Activated CD4-positive, alpha-beta memory T cell treated with anti-CD3 and anti-CD28 coated beads, Interleukin-2, amount 10 ng/mL, durations not matched to agents 7 days and 5 days (primary cell): ENCODE results near the gene MAP3K6. TPM values are rescaled to one million over a fixed set of nuclear protein-coding genes. Genes with fewer than 3 reads are reported as not detected.
A peak's percentile ranks its signal among the peaks of the same experiment; 100 is the strongest.

ENCODE experiments used
- CTCF ChIA-PET: fragments of 350-600 bp; sonication (Branson Sonifier 250); formaldehyde crosslinking; loops from one replicate; lab custom pipeline; 2021; ENCODE audit warnings: antibody characterized with exemption, inconsistent platforms; lab: Charles Lee
- POLR2A ChIA-PET: fragments of 350-600 bp; sonication (Branson Sonifier 250); formaldehyde crosslinking; loops from one replicate; lab custom pipeline; 2021; ENCODE audit warnings: antibody characterized with exemption; lab: Charles Lee
- DNase-seq: peaks from one replicate; pipeline ENCODE4 v3.0.0-alpha.2; 2020
- H3K27ac Mint-ChIP-seq: one replicate; pipeline ENCODE4 v1.8.0; 2021; ENCODE audit warnings: mild to moderate bottlenecking, mixed read lengths
- H3K27me3 Mint-ChIP-seq: one replicate; pipeline ENCODE4 v1.8.0; 2021; ENCODE audit warnings: mixed read lengths
- H3K36me3 Mint-ChIP-seq: one replicate; pipeline ENCODE4 v1.8.0; 2021; ENCODE audit warnings: low read depth, mixed read lengths
- H3K4me1 Mint-ChIP-seq: one replicate; pipeline ENCODE4 v1.8.0; 2021; ENCODE audit warnings: mixed read lengths
- H3K4me3 Mint-ChIP-seq: one replicate; pipeline ENCODE4 v1.8.0; 2021; ENCODE audit warnings: mild to moderate bottlenecking, mixed read lengths
- H3K9me3 Mint-ChIP-seq: one replicate; pipeline ENCODE4 v1.8.0; 2021; ENCODE audit warnings: mixed read lengths
- total RNA-seq, 2 experiments: library from RNA; stranded (reverse); gene quantifications; one replicate each; pipeline ENCODE4 v1.2.3, GENCODE V29; 2021

Gene MAP3K6
- total RNA-seq, 2 experiments from 2014 or later, result 10.5 to 11.1 TPM

DNA sequence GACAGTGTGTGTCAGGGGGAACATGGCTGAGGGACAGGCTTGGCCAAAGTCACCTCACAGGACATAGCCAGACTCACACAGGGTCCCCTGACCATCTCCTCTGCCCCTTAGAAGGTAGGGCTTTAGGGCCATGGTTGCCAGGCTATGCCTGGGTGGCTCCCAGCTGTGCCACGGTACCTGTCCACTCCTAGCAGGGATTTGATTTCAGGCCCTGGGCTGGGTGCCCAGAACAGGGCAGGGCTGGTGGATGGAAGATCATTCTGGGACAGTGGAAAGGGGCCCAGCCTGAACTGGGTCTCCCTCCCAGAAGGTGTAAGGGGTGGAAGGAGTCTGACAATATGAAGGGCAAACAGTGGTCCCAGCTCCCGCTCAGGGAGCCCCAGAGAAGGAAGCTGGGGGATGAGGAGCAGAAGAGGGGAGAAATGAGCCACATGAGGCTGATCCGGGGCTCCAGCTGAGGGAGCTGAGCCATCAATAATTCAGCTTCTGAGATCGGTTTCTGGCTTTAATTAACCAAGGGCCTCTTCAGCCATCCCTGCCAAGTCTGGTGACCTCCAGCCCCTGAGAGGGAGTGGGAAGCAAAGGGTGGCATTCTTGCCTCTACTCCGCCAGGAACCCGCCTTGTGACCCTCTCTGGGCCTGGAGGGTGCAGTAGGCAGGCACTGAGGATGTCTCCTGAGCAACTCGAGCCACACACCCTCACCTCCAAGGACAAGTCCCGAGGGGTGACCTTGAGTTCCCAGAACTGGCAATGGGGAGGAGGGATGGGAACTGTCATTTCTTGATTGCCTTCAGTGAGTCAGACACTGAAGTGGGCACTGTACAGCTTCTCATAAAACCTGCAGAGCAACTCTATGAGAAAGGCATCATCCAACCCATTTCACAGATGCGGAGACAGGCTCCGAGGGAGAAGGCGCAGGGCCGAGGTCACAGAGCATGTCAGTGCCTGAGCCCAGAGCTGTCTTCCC lies 14.3 kb upstream of the MAP3K6 start:
- H3K9me3 Mint-ChIP-seq, result no peaks in the 10 kb centered on the region
- peaks cover 8% of the 10 kb centered on the region for H3K27me3 Mint-ChIP-seq
- DNase-seq, result no peak
- H3K4me3 Mint-ChIP-seq, result no peak overlapping the region
- ChIA-PET POLR2A (interaction anchor here (1.0 to 1.5 kb wide), 2 partner anchors 9 to 11 kb away, joined by 3 to 4 read pairs; no protein-coding TSS in a partner anchor), CTCF (interaction anchor here (0.5 to 8.9 kb wide), 7 partner anchors 10 to 289 kb away, joined by 3 to 123 read pairs (median 6); partner anchors contain the start of gene MAP3K6)
- no peaks in the 10 kb centered on the region for H3K36me3 Mint-ChIP-seq
- H3K4me1 Mint-ChIP-seq, result no peaks in the 10 kb centered on the region
- H3K27ac Mint-ChIP-seq, result no peak overlapping the region

DNA sequence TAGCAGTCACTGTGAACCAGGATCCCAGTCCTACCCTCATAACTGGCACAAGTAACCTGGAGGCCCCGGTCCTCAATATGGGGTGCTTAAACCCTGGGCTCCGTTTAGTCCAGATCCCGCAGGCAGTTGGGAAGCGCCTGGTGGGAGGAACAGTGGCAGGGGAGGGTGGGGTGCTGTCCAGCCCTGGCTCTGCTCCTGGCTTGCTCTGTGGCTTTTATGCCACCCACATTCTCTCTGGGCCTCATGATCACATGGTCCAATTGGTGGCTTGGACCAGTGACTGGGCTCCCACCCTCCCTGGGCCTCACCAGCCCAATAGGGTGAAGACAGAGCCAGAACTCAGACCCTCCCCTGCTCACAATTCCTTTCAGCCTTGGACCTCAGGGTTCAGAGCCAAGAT lies 13.5 kb upstream of the MAP3K6 start:
- POLR2A ChIA-PET, result no interaction called here

DNA sequence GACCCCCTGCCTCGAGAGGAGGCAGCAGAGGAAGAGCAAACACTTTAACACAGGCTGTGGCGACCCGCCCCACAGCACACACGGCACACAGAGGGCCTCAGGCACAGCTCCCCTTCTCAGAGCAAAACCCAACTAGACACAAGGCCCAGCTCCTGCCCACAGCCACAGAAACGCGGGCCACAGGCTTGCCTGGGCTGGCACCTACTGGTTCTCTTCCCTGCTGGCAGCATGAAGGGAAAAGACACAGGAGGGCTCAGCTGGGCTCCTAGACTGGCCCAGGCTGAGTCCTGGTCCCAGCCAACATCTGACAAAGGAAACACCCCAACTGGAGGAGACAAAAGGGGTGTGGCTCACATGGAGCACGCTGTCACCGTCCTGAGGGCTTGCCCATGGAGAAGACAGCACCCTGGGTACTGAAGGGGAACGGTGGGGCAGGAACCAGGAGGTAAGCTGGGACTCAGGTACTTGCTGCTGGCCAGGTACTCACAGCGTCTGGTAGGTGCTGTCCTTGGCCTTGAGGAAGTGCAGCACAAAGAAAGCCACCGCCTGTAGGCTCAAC lies 12.9 kb upstream of the MAP3K6 start:
- no peak overlapping the region for H3K4me3 Mint-ChIP-seq
- no peaks in the 10 kb centered on the region for H3K36me3 Mint-ChIP-seq
- peaks cover 11% of the 10 kb centered on the region for H3K27me3 Mint-ChIP-seq
- no peak for DNase-seq
- POLR2A ChIA-PET, result interaction anchor here (1.0 kb wide), 1 partner anchor 13 kb away, joined by 3 read pairs; the partner anchor contains the start of gene MAP3K6
- H3K27ac Mint-ChIP-seq, result no peak overlapping the region
- H3K9me3 Mint-ChIP-seq, result no peaks in the 10 kb centered on the region
- CTCF ChIA-PET, result interaction anchor here (3.1 kb wide), 1 partner anchor 14 kb away, joined by 15 read pairs; the partner anchor contains the start of gene MAP3K6
- H3K4me1 Mint-ChIP-seq, result no peaks in the 10 kb centered on the region

More for the DNA sequence above, 13.5 kb upstream of the MAP3K6 start:
- no peak overlapping the region for H3K4me3 Mint-ChIP-seq
- no peak overlapping the region for H3K27ac Mint-ChIP-seq
- DNase-seq, result no peak
- no peaks in the 10 kb centered on the region for H3K9me3 Mint-ChIP-seq
- H3K27me3 Mint-ChIP-seq, result peaks cover 11% of the 10 kb centered on the region
- H3K36me3 Mint-ChIP-seq, result no peaks in the 10 kb centered on the region
- no peaks in the 10 kb centered on the region for H3K4me1 Mint-ChIP-seq
- CTCF ChIA-PET, result interaction anchor here (3.1 kb wide), 1 partner anchor 14 kb away, joined by 15 read pairs; the partner anchor contains the start of gene MAP3K6

DNA sequence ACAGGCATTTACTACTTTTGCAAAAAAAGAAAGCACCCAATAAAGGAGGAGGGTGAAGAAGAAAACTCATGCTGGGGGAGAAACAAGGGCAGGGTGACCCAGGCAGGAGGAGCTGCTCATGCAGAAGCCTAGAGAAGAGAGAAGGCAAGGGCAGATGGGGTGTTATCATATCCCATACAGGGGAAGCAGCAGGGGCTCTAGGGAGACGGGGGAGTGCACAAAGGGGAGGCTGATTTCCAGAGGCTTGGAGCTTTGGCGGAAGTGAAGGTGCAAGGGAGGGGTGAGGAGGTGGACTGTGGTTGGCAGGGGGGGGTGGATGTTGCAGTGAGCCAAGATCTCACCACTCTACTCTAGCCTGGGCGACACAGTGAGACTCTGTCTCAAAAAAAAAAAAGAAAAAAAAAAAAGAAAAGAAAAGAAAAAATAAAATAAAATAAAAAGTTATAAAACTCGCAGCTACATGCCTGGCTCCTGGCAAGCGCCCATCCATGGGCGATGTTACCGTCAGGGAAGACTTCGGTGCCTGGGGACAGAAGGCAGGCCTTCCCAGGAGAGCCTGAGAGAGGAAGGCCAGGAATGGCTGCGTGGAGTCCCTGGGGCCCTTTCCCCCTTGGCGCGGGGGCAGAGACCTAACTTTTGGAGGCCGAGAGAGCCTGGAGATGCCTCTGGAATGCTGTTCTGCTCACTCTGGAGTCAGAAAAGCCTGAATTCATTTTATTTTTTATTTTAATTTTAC lies 11.2 kb upstream of the MAP3K6 start:
- Mint-ChIP-seq H3K27ac (no peak overlapping the region), H3K27me3 (peaks cover 11% of the 10 kb centered on the region), H3K4me3 (no peak overlapping the region), H3K9me3 (no peaks in the 10 kb centered on the region), H3K4me1 (no peaks in the 10 kb centered on the region), H3K36me3 (no peaks in the 10 kb centered on the region)
- ChIA-PET POLR2A (interaction anchor here (0.5 to 1.2 kb wide), 2 partner anchors 13 to 18 kb away, joined by 4 to 5 read pairs; no protein-coding TSS in a partner anchor), CTCF (interaction anchor here (0.8 to 1.3 kb wide), 4 partner anchors 9 to 82 kb away, joined by 3 to 4 read pairs (median 3); partner anchors contain the start of gene MAP3K6)
- DNase-seq, result no peak

DNA sequence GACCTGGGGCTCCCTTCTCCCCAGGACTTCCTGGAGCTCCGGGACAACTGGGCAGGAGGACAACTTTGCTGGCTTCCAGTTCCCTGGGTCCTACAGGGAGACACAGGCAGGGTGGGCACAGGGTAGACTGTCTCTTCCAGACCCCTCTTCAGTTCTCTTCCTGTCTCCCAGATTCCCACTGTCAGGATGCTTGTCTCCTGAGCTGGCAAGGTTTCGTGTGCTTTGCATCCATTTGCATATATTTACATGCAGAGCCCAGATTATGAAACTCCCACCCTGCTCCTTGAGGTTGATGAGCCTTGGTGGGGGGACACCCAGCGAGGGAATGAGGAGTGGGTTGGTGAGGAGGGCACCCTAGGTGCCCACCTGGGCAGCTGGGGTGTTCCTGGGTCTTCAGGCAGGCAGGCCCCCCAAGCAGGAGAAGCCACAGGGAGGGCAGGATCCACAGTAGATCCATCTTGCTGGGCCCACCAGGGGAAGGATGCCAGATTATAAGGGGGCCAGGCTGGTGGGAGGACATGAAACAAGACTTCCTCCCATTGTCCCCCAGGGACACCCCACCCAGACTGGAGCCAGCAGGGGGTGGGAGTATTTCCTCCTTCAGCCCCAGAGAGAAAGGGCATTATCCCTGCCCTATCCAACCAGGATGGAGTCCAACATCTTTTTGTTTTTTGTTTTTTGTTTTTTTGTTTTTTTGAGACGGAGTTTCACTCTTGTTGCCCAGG lies 7.8 kb upstream of the MAP3K6 start, which contains the start of gene FCN3:
TSS of gene FCN3 (minus strand) at position 463 of the 725 bp plus-strand sequence. CDS start at position 457, 6 bp downstream.
- Mint-ChIP-seq H3K36me3 (no peaks in the 10 kb centered on the region), H3K4me1 (peaks cover 7% of the 10 kb centered on the region), H3K27ac (no peak within 1 kb of the TSS), H3K4me3 (no peak within 1 kb of the TSS), H3K9me3 (no peaks in the 10 kb centered on the region), H3K27me3 (peaks cover 3% of the 10 kb centered on the region)
- ChIA-PET CTCF (no interaction called here), POLR2A (no interaction called here)
- no peak for DNase-seq

DNA sequence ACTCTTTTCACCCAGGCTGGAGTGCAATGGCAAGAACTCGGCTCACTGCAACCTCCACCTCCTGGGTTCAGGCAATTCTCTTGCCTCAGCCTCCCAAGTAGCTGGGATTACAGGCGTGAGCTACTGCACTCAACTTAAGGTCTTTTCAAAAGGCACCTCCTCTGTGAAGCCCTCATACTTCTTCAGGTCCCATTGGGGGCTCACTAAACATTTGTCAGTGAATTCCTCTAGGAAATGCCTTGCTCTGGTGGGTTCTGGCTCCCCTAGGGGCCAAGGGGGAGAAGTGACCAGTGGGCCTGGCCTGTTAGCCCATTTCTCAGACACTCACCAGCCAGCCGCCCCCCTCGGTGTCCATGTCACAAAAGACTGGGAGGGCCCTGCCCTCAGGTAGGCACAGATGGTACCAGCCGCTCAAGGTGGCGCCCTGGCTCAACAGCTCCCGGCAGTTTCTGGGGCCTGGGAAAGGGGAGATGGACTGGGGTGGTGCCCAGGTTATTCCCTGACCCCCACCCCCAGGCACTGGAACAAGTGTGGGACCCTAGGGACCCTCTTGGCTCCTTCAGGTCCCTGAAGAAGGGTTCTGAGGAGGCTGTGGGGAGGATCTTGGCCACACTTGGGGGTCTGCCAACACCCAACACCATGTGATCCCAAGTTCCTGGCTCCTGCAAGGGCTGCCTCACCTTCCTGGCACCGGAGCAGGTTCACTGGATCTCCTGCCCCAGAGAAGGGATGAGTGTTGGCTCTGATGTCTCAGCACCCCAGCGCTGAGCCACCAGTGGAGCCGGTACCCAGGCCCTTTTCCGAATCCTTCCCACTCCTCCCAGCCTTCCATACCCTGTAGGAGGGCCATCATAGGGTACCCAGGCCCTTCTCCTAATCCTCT lies 6.3 kb upstream of the MAP3K6 start:
- Mint-ChIP-seq H3K27me3 (peaks cover 3% of the 10 kb centered on the region), H3K4me3 (no peak overlapping the region), H3K27ac (no peak overlapping the region), H3K9me3 (no peaks in the 10 kb centered on the region), H3K36me3 (no peaks in the 10 kb centered on the region), H3K4me1 (peaks cover 15% of the 10 kb centered on the region)
- POLR2A ChIA-PET, result interaction anchor here (1.1 kb wide), 1 partner anchor 8 kb away, joined by 3 read pairs; no protein-coding TSS in a partner anchor
- DNase-seq, result no peak
- CTCF ChIA-PET, result interaction anchor here (0.7 to 1.7 kb wide), 3 partner anchors 15 to 218 kb away, joined by 3 to 6 read pairs (median 3); partner anchors contain the start of gene SLC9A1

DNA sequence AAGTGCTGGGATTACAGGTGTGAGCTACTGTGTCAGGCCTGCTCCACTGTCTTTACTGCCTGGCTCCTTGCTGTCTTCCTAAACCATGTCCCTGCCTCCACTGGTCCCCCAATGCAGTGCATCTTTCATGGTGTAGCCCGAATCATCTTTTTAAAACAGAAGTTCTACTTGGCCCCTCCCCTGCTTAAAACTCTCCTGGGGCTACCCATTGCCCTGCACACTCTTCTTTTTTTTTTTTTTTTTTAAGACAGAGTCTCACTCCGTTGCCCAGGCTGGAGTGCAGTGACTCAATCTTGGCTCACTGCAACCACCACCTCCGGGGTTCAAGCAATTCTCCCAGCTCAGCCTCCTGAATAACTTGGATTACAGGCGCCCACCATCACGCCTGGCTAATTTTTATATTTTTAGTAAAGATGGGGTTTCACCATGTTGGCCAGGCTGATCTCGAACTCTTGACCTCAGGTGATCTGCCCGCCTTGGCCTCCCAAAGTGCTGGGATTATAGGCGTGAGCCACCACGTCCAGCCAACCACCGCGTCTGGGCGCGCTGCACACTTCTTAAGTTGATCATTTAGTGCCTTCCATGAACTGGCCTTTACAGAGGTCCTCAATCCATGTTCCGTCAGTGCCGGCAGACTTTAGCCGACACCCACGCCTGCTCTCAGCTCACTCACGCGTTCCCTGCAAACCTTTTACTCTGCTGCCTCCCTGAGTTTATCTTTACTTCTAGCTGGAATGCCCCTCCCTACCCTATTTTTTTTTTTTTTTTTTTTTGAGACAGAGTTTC lies 5.5 kb upstream of the MAP3K6 start:
- no peaks in the 10 kb centered on the region for H3K9me3 Mint-ChIP-seq
- no peak overlapping the region for H3K4me3 Mint-ChIP-seq
- POLR2A ChIA-PET, result interaction anchor here (1.1 kb wide), 1 partner anchor 9 kb away, joined by 3 read pairs; no protein-coding TSS in a partner anchor
- CTCF ChIA-PET, result interaction anchor here (0.7 to 1.7 kb wide), 4 partner anchors 16 to 217 kb away, joined by 3 to 6 read pairs (median 3); partner anchors contain the start of gene SLC9A1
- H3K36me3 Mint-ChIP-seq, result no peaks in the 10 kb centered on the region
- H3K4me1 Mint-ChIP-seq, result peaks cover 20% of the 10 kb centered on the region
- DNase-seq, result no peak
- H3K27me3 Mint-ChIP-seq, result peaks cover 3% of the 10 kb centered on the region
- H3K27ac Mint-ChIP-seq, result no peak overlapping the region

DNA sequence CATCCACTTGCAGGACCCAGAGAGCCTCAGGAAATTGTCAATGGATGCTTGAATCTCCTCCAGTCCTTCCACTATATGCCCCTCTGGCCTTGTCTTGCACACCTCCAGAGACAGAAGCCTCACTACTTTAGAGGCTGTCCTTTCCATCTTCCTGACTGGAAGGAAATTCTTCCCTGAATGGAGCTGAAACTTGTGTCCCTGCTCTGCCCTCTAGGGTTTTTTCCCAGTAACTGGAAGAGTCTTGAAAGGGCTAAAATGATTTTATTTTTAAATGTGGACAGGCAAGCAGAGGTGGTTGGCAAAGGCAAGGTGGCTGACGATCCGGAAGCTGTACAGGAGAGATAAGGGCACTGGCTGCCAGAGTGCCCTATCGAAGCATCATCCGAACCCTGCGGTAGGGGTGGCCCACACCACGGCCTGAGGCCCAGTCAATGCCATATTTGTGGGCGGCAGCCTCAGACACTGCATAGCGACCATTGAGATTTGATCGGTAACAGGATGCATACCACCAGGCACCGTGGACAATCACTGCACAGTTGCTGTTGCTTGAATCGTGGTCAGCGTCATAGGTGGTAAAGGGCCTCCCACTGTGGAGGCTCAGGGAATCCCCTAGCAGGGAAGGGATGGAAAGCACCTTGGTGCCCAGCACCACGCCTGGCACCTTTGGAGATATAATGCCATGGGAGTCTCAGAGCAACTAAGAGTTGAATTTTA lies 2.3 kb upstream of the MAP3K6 start:
- POLR2A ChIA-PET, result interaction anchor here (0.6 kb wide), 1 partner anchor 1250 kb away, joined by 3 read pairs; no protein-coding TSS in a partner anchor
- Mint-ChIP-seq H3K4me1 (peaks cover 37% of the 10 kb centered on the region), H3K27ac (no peak overlapping the region), H3K4me3 (no peak overlapping the region), H3K36me3 (no peaks in the 10 kb centered on the region), H3K9me3 (no peaks in the 10 kb centered on the region), H3K27me3 (no peaks in the 10 kb centered on the region)
- CTCF ChIA-PET, result interaction anchor here (0.6 to 1.7 kb wide), 3 partner anchors 13 to 214 kb away, joined by 3 to 6 read pairs (median 3); partner anchors contain the start of gene SLC9A1
- DNase-seq, result no peak

DNA sequence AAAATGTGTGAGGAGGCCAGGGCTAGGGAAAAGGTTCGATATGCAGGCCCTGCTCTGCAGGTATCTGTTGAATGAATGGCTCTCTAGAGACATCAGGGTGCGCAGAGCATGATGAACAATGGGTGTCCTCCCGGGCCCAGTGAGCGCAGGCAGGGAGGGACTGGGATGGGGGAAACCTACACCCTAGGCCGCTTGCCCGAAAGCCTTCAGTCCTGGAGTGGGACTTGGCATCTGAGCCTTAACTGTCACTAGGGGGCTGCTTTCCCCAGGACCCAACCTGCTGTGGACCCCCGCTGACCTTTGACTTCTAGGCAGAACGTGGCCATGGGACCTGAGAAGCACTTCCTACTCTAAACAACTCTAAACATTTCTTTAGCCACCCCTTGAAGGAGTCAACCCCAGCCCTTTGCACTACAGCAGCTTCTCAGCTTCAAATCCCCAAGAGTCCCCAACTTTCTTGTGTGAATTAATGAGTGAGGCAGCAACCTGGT lies 444 bp upstream of the MAP3K6 start:
- no peaks in the 10 kb centered on the region for H3K9me3 Mint-ChIP-seq

More for the DNA sequence above, 444 bp upstream of the MAP3K6 start:
- H3K4me3 Mint-ChIP-seq, result peak overlapping the region; percentile 48
- H3K27me3 Mint-ChIP-seq, result no peaks in the 10 kb centered on the region
- peak overlapping the region; percentile 26 for H3K27ac Mint-ChIP-seq
- no peaks in the 10 kb centered on the region for H3K36me3 Mint-ChIP-seq
- H3K4me1 Mint-ChIP-seq, result peaks cover 37% of the 10 kb centered on the region
- ChIA-PET CTCF (interaction anchor here (0.8 to 2.8 kb wide), 10 partner anchors 10 to 49 kb away, joined by 3 to 36 read pairs (median 6); partner anchors contain the start of gene SYTL1), POLR2A (interaction anchor here (1.2 to 3.2 kb wide), 5 partner anchors 10 to 25 kb away, joined by 3 to 32 read pairs (median 10); partner anchors contain the start of gene SYTL1)
- DNase-seq, result no peak
